Sigmoid colon (tissue), 7 donors: ENCODE data around the gene SMARCAL1. TPM values are rescaled to one million over a fixed set of nuclear protein-coding genes. Genes with fewer than 3 reads are reported as not detected.

Experiments
- DNase-seq: peaks from one replicate; pipeline ENCODE4 v3.0.0-alpha.2; 2019
- H3K27ac ChIP-seq, 4 donors: fragments of 200-600 bp; sonication (generic); one replicate each; pipeline ENCODE4 v1.5.1; 2016 to 2019; ENCODE audit warnings: mild to moderate bottlenecking in 1 of 4
- H3K27me3 ChIP-seq, 3 donors: fragments of 200-600 bp; sonication (generic); one replicate each; pipeline ENCODE4 v1.5.1; 2019; ENCODE audit warnings: mild to moderate bottlenecking in 1 of 3
- H3K36me3 ChIP-seq, 4 donors: fragments of 200-600 bp; sonication (generic); one replicate each; pipeline ENCODE4 v1.5.1; 2016 to 2019
- H3K4me1 ChIP-seq, 4 donors: fragments of 200-600 bp; sonication (generic); one replicate each; pipeline ENCODE4 v1.5.1; 2017 to 2019
- H3K4me3 ChIP-seq, 4 donors: fragments of 200-600 bp; sonication (generic); one replicate each; pipeline ENCODE4 v1.5.1; 2017 to 2019; ENCODE audit warnings: mild to moderate bottlenecking in 2 of 4, moderate library complexity in 1 of 4
- H3K9me3 ChIP-seq, 4 donors: fragments of 200-600 bp in 3 of 4; sonication (generic) in 3 of 4; one replicate each; pipeline versions ENCODE4 v1.5.1 to v1.6.1; 2013 to 2019
- CTCF ChIP-seq, 4 experiments: fragments of 450-650 bp in 3 of 4; fragments of 200-600 bp in 1 of 4; IDR thresholded peaks; one replicate each; pipeline ENCODE4 v1.5.1; 2016 to 2019; ENCODE audit warnings: antibody characterized with exemption in 4 of 4, mild to moderate bottlenecking in 3 of 4, moderate library complexity in 2 of 4
- EP300 ChIP-seq, 4 donors: sonication (generic); formaldehyde crosslinking; IDR thresholded peaks; one replicate each; pipeline ENCODE4 v1.6.1; 2017; ENCODE audit warnings: antibody characterized with exemption in 4 of 4
- POLR2A ChIP-seq, 2 donors: fragments of 450-650 bp; IDR thresholded peaks; one replicate each; pipeline ENCODE4 v1.6.1; 2016; ENCODE audit warnings: antibody characterized with exemption in 2 of 2, mild to moderate bottlenecking in 2 of 2, moderate library complexity in 2 of 2
- POLR2AphosphoS5 ChIP-seq, 4 donors: sonication (generic); formaldehyde crosslinking; IDR thresholded peaks; one replicate each; pipeline ENCODE4 v1.6.1; 2017; ENCODE audit warnings: antibody characterized with exemption in 4 of 4
- WGBS, 2 donors: extraction: QIAGEN DNeasy Blood & Tissue Kit; methylation state at CpG; one replicate each; pipeline ENCODE4 v1.1.7; 2013; 5-methylcytosine and 5-hydroxymethylcytosine counted together
- intact Hi-C: fragments of 100-400 bp; cut with DNase I; formaldehyde crosslinking; loops from one replicate; pipeline ENCODE4 v1.15.1; 2023
- polyA plus RNA-seq, 3 donors: library from polyadenylated mRNA; stranded (reverse); fragments of 200-250 nt; gene quantifications; one replicate each; pipeline ENCODE4 v1.2.3, GENCODE V29; 2013
- total RNA-seq, 4 donors: library from RNA; depleted of rRNA; stranded (reverse); fragments of >200 nt; gene quantifications; one replicate each; pipeline ENCODE4 v1.1.0, GENCODE V29; 2016
- donor health status: healthy with polysubstance abuse.
- donor health status: Bipolar disorder and iron deficiency.
- donor health status: healthy.

The SMARCAL1 gene
- total and polyA plus RNA-seq, 7 donors, result 7.5 to 21.3 (median 12.3) TPM

GRCh38 chr2:216447293-216447692, 35.0 kb downstream of the SMARCAL1 start:
- Histone ChIP-seq H3K36me3 (peaks cover 4 to 89% (median 37%) of the 10 kb centered on the region in 4 donors), H3K27ac (no peak overlapping the region), H3K27me3 (no peaks in the 10 kb centered on the region), H3K4me3 (no peak overlapping the region), H3K9me3 (no peaks in the 10 kb centered on the region), H3K4me1 (no peaks in the 10 kb centered on the region)
- WGBS, 2 donors, result 95 to 98% methylated on average over 3 of the region's 3 CpGs
- intact Hi-C loops, result no loop called here
- DNase-seq, result no peak
- TF ChIP-seq CTCF (IDR thresholded peaks at IDR 0.05) (no peak), EP300 (IDR thresholded peaks at IDR 0.05) (no peak), POLR2AphosphoS5 (IDR thresholded peaks at IDR 0.05) (no peak), POLR2A (IDR thresholded peaks at IDR 0.05) (no peak)

DNA sequence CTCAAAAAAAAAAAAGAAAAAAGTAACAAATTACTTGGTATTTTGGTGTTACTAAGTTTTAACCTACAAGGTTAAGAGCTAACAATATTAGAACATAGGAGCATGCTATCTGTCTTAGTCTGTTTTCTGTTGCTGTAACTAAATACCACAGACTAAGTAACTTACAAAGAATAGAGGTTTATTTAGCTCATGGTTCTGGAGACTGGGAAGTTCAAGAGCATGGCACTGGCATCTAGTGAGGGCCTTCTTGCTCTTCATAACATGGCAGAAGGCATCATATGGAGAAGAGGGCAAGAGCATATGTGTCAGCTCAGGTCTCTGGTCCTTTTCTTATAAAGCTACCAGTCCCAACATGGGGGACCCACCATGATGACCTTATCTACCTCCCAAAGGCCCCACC, 36.5 kb downstream of the SMARCAL1 start:
- H3K36me3 ChIP-seq, result peaks cover 10 to 97% (median 40%) of the 10 kb centered on the region in 4 donors
- no peaks in the 10 kb centered on the region for H3K9me3 ChIP-seq
- no peak for TF ChIP-seq CTCF (IDR thresholded peaks at IDR 0.05)
- no peak for TF ChIP-seq POLR2AphosphoS5 (IDR thresholded peaks at IDR 0.05)
- TF ChIP-seq POLR2A (IDR thresholded peaks at IDR 0.05), result no peak
- TF ChIP-seq EP300 (IDR thresholded peaks at IDR 0.05), result no peak
- H3K27ac ChIP-seq, result no peak overlapping the region
- no peaks in the 10 kb centered on the region for H3K27me3 ChIP-seq
- no peak overlapping the region for H3K4me3 ChIP-seq
- H3K4me1 ChIP-seq, result no peaks in the 10 kb centered on the region
- intact Hi-C loops, result no loop called here
- DNase-seq, result no peak

GRCh38 chr2:216450346-216450745, 38.1 kb downstream of the SMARCAL1 start:
- H3K4me1 ChIP-seq, result no peaks in the 10 kb centered on the region
- DNase-seq, result no peak
- H3K27me3 ChIP-seq, result no peaks in the 10 kb centered on the region
- no peaks in the 10 kb centered on the region for H3K9me3 ChIP-seq
- peaks cover 12 to 100% (median 49%) of the 10 kb centered on the region in 4 donors for H3K36me3 ChIP-seq
- H3K27ac ChIP-seq, result no peak overlapping the region
- intact Hi-C loops, result no loop called here
- TF ChIP-seq CTCF (IDR thresholded peaks at IDR 0.05), result no peak
- TF ChIP-seq POLR2A (IDR thresholded peaks at IDR 0.05), result no peak
- TF ChIP-seq EP300 (IDR thresholded peaks at IDR 0.05), result no peak
- TF ChIP-seq POLR2AphosphoS5 (IDR thresholded peaks at IDR 0.05), result no peak
- no peak overlapping the region for H3K4me3 ChIP-seq

DNA sequence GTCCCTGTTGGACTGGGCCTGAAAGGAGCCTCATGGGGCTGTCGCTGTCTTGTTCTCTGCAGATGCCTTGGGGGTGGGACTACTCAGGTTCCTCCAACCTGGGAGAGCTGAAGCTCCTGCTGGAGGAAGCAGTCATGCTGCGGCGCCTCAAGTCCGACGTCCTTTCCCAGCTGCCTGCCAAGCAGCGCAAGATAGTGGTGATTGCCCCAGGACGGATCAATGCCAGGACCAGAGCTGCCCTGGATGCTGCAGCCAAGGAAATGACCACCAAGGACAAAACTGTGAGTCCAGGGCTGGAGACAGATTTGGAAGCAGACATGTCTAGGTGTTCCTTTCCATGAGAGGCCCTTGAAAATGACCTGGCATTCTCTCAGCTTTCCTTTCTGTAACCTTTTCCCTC, 38.5 kb downstream of the SMARCAL1 start:
- no peak overlapping the region for H3K4me3 ChIP-seq
- TF ChIP-seq CTCF (IDR thresholded peaks at IDR 0.05) (no peak), POLR2AphosphoS5 (IDR thresholded peaks at IDR 0.05) (no peak), POLR2A (IDR thresholded peaks at IDR 0.05) (no peak), EP300 (IDR thresholded peaks at IDR 0.05) (no peak)
- H3K9me3 ChIP-seq, result no peaks in the 10 kb centered on the region
- WGBS, 2 donors, result 97 to 99% methylated on average over 7 of the region's 7 CpGs
- intact Hi-C loops, result no loop called here
- no peaks in the 10 kb centered on the region for H3K27me3 ChIP-seq
- no peak overlapping the region for H3K27ac ChIP-seq
- peaks cover 13 to 100% (median 49%) of the 10 kb centered on the region in 4 donors for H3K36me3 ChIP-seq
- no peak for DNase-seq
- H3K4me1 ChIP-seq, result no peaks in the 10 kb centered on the region

- 97 to 100% methylated on average over 4 of the region's 4 CpGs for WGBS, 2 donors
- H3K4me1 ChIP-seq, result no peaks in the 10 kb centered on the region
- H3K4me3 ChIP-seq, result no peak overlapping the region
- no peaks in the 10 kb centered on the region for H3K9me3 ChIP-seq
- no peak for TF ChIP-seq CTCF (IDR thresholded peaks at IDR 0.05)
- no peak for DNase-seq
- intact Hi-C loops, result no loop called here
- H3K36me3 ChIP-seq, result peaks cover 9 to 68% (median 30%) of the 10 kb centered on the region in 4 donors
- no peaks in the 10 kb centered on the region for H3K27me3 ChIP-seq
- no peak overlapping the region for H3K27ac ChIP-seq
Observed at GRCh38 chr2:216453955-216454614, 41.8 kb downstream of the SMARCAL1 start.
